Astrocyte (in vitro differentiated cells and primary cell): ENCODE data around the gene ADAMTS20. TPM values are rescaled to one million over a fixed set of nuclear protein-coding genes. Genes with fewer than 3 reads are reported as not detected.

Experiments
- DNase-seq: peaks from one replicate; pipeline ENCODE4 v3.0.0-alpha.2; 2010; ENCODE audit warnings: low read depth
- FAIRE-seq: peaks from 2 replicates; lab custom pipeline; 2011; peaks lifted over from hg19 to GRCh38; lab: Jason Lieb, UNC
- H2AFZ ChIP-seq: 2 replicates; pipeline ENCODE4 v1.6.0; 2012; ENCODE audit warnings: low read depth, low read length, inconsistent platforms
- H3K27ac ChIP-seq: 2 replicates; pipeline ENCODE4 v1.5.1; 2011; ENCODE audit warnings: low read depth, low read length, inconsistent platforms
- H3K27me3 ChIP-seq: 2 replicates; pipeline ENCODE4 v1.6.0; 2011; ENCODE audit warnings: low read length, inconsistent platforms; ENCODE audit not compliant: insufficient read depth
- H3K36me3 ChIP-seq: 2 replicates; pipeline ENCODE4 v1.5.1; 2011; ENCODE audit warnings: low read length, inconsistent platforms; ENCODE audit not compliant: insufficient read depth
- H3K4me1 ChIP-seq: 2 replicates; pipeline ENCODE4 v1.5.1; 2011; ENCODE audit warnings: low read length, inconsistent platforms; ENCODE audit not compliant: insufficient read depth
- H3K4me2 ChIP-seq: 2 replicates; pipeline ENCODE4 v1.6.0; 2012; ENCODE audit warnings: low read length, inconsistent platforms
- H3K4me3 ChIP-seq: 2 replicates; pipeline ENCODE4 v1.5.1; 2011; ENCODE audit warnings: low read depth, mild to moderate bottlenecking, low read length, inconsistent platforms; ENCODE audit not compliant: insufficient read depth
- H3K79me2 ChIP-seq: 2 replicates; pipeline ENCODE4 v1.6.0; 2012; ENCODE audit warnings: mild to moderate bottlenecking, low read length, inconsistent platforms; ENCODE audit not compliant: insufficient read depth
- H3K9ac ChIP-seq: 2 replicates; pipeline ENCODE4 v1.6.0; 2012; ENCODE audit warnings: mild to moderate bottlenecking, low read length, inconsistent platforms
- H3K9me3 ChIP-seq: 2 replicates; pipeline ENCODE4 v1.5.1; 2012; ENCODE audit warnings: low read depth, mild to moderate bottlenecking, low read length, inconsistent platforms; ENCODE audit not compliant: insufficient read depth
- H4K20me1 ChIP-seq: 2 replicates; pipeline ENCODE4 v1.6.0; 2012; ENCODE audit warnings: low read length, inconsistent platforms; ENCODE audit not compliant: insufficient read depth
- H3K27ac Mint-ChIP-seq: one replicate; pipeline ENCODE4 v1.8.0; 2021; ENCODE audit warnings: mild to moderate bottlenecking, mixed read lengths; ENCODE audit not compliant: unreplicated experiment
- H3K27me3 Mint-ChIP-seq: one replicate; pipeline ENCODE4 v1.8.0; 2021; ENCODE audit warnings: low read depth, mixed read lengths; ENCODE audit not compliant: unreplicated experiment
- H3K36me3 Mint-ChIP-seq: one replicate; pipeline ENCODE4 v1.8.0; 2021; ENCODE audit warnings: low read depth, mixed read lengths; ENCODE audit not compliant: unreplicated experiment
- H3K4me1 Mint-ChIP-seq: one replicate; pipeline ENCODE4 v1.8.0; 2021; ENCODE audit warnings: low read depth, mixed read lengths; ENCODE audit not compliant: unreplicated experiment
- H3K4me3 Mint-ChIP-seq: one replicate; pipeline ENCODE4 v1.8.0; 2021; ENCODE audit warnings: mild to moderate bottlenecking, moderate library complexity, mixed read lengths; ENCODE audit not compliant: unreplicated experiment
- H3K9me3 Mint-ChIP-seq: one replicate; pipeline ENCODE4 v1.8.0; 2021; ENCODE audit warnings: mild to moderate bottlenecking, mixed read lengths; ENCODE audit not compliant: unreplicated experiment
- CTCF ChIP-seq: IDR thresholded peaks from 2 replicates; pipeline ENCODE4 v1.5.1; 2011; ENCODE audit warnings: low read depth, mild to moderate bottlenecking, inconsistent platforms, low read length, moderate library complexity; ENCODE audit not compliant: insufficient read depth
- EZH2 ChIP-seq: IDR thresholded peaks from 2 replicates; pipeline ENCODE4 v1.6.1; 2012; ENCODE audit warnings: mild to moderate bottlenecking, low read length, inconsistent platforms; ENCODE audit not compliant: insufficient read depth
- total RNA-seq: library from RNA; stranded (reverse); gene quantifications from 2 replicates; pipeline ENCODE4 v1.2.1, GENCODE V29; 2021

Gene ADAMTS20
- total RNA-seq, 1 donor from 2014 or later = 0.66 TPM

DNA sequence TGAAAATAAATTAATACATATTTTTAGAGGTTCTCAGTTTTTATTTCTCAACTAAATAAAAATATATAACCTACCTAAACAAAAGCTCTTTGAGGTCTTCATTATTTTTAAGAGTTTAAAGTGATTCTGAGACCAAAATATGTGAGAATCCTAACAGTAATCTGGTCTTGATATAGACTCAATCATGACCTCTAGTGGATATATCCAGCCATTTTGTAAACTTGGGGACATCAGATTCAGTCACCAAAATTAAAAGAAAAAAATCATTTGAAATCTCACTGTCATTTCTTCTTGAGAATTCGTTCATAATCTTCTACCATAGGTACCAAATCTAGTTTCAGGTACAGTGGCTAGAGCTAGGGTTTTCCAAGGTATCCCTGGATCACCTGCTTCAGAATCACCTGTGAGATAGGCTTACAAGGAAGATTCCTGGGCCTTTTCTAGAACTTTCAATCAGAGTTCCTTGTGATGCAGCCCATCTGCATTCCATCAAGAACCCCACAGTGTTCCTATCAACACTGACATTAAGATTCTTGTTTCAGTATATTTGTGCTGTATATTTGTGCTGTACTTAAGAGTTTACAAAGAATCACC, 214.9 kb downstream of the ADAMTS20 start:
- H3K27me3 ChIP-seq = no peaks in the 10 kb centered on the region
- H2AFZ ChIP-seq = no peak overlapping the region
- H3K27ac Mint-ChIP-seq = peak overlapping the region; percentile 12
- no peaks in the 10 kb centered on the region for H3K36me3 ChIP-seq
- FAIRE-seq (peak; percentile 47), DNase-seq (peak; percentile 27)
- peaks cover 35% of the 10 kb centered on the region for H3K4me1 ChIP-seq
- H3K36me3 Mint-ChIP-seq = no peaks in the 10 kb centered on the region
- no peaks in the 10 kb centered on the region for H3K9me3 ChIP-seq
- H3K9ac ChIP-seq = peak overlapping the region; percentile 7
- no peaks in the 10 kb centered on the region for H3K9me3 Mint-ChIP-seq
- no peaks in the 10 kb centered on the region for H3K27me3 Mint-ChIP-seq
- H3K4me3 ChIP-seq = no peak overlapping the region
- H3K79me2 ChIP-seq = no peaks in the 10 kb centered on the region
- no peaks in the 10 kb centered on the region for H4K20me1 ChIP-seq
- peaks cover 31% of the 10 kb centered on the region for H3K4me1 Mint-ChIP-seq
- H3K4me2 ChIP-seq = no peak overlapping the region
- peak; percentile 46 for TF ChIP-seq CTCF
- TF ChIP-seq EZH2 = no peak
- H3K4me3 Mint-ChIP-seq = no peak overlapping the region
- peak overlapping the region; percentile 15 for H3K27ac ChIP-seq

GRCh38 chr12:43333644-43334043, 218.4 kb downstream of the ADAMTS20 start:
- TF ChIP-seq EZH2 (no peak), CTCF (no peak)
- DNase-seq (no peak), FAIRE-seq (no peak)
- no peak overlapping the region for H3K4me3 ChIP-seq
- peak overlapping the region; percentile 4 for H3K27ac ChIP-seq
- peaks cover 28% of the 10 kb centered on the region for H3K4me1 ChIP-seq
- H3K27me3 ChIP-seq = no peaks in the 10 kb centered on the region
- H3K4me2 ChIP-seq = no peak overlapping the region
- no peaks in the 10 kb centered on the region for H3K36me3 Mint-ChIP-seq
- H4K20me1 ChIP-seq = no peaks in the 10 kb centered on the region
- H3K4me3 Mint-ChIP-seq = no peak overlapping the region
- H3K27me3 Mint-ChIP-seq = peaks cover 2% of the 10 kb centered on the region
- peaks cover 27% of the 10 kb centered on the region for H3K4me1 Mint-ChIP-seq
- H2AFZ ChIP-seq = no peak overlapping the region
- H3K9me3 ChIP-seq = no peaks in the 10 kb centered on the region
- H3K36me3 ChIP-seq = no peaks in the 10 kb centered on the region
- no peaks in the 10 kb centered on the region for H3K79me2 ChIP-seq
- peaks cover 8% of the 10 kb centered on the region for H3K9me3 Mint-ChIP-seq
- no peak overlapping the region for H3K27ac Mint-ChIP-seq
- no peak overlapping the region for H3K9ac ChIP-seq

DNA sequence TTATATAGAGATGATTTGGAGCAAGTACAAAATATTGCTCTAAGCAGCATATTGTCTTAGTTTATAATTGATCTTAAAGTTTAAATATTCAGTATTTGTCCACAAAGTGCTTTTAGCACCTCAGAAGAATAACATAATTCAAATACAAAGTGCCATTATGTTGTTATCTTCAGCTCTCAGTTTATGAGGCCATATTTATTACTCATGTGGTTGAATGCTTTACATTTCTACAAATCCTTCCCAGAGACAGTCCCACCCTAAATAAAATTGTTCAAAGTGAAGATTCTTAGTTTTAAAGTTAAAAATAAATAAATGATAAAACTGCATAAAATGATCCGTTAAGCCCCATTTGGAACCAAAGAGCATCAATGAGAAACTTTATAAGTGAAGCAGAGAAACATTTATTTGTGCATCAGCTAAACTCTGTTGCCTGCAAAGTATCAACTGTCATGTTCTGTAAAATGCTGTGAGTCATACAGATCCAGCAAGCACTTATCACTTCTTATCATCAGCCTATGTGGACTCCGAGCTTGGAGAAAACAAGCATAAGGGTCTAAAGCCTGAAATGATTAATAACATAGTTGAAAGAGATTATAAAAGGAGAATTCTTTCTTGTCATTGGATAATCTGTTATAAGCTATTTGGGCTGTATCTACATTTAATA, 218.9 kb downstream of the ADAMTS20 start:
- H3K27me3 Mint-ChIP-seq = peaks cover 2% of the 10 kb centered on the region
- H3K9me3 Mint-ChIP-seq = peaks cover 8% of the 10 kb centered on the region
- DNase-seq (peak; percentile 88), FAIRE-seq (no peak)
- Histone ChIP-seq H3K9ac (no peak overlapping the region), H3K9me3 (no peaks in the 10 kb centered on the region), H3K36me3 (no peaks in the 10 kb centered on the region), H3K4me3 (no peak overlapping the region), H3K4me2 (no peak overlapping the region), H2AFZ (no peak overlapping the region), H4K20me1 (no peaks in the 10 kb centered on the region), H3K27me3 (no peaks in the 10 kb centered on the region), H3K4me1 (peaks cover 22% of the 10 kb centered on the region), H3K27ac (no peak overlapping the region), H3K79me2 (no peaks in the 10 kb centered on the region)
- no peaks in the 10 kb centered on the region for H3K36me3 Mint-ChIP-seq
- no peak overlapping the region for H3K4me3 Mint-ChIP-seq
- H3K4me1 Mint-ChIP-seq = peaks cover 22% of the 10 kb centered on the region
- no peak for TF ChIP-seq EZH2
- no peak for TF ChIP-seq CTCF
- no peak overlapping the region for H3K27ac Mint-ChIP-seq
